ENCODE measurements around the gene ABHD3. TPM values are rescaled to one million over a fixed set of nuclear protein-coding genes. Genes with fewer than 3 reads are reported as not detected.
A peak's percentile ranks its signal among the peaks of the same experiment; 100 is the strongest.

ABHD3 gene
- total and polyA plus RNA-seq, 2 experiments from 2014 or later, result 2.3 to 4.6 TPM

DNA sequence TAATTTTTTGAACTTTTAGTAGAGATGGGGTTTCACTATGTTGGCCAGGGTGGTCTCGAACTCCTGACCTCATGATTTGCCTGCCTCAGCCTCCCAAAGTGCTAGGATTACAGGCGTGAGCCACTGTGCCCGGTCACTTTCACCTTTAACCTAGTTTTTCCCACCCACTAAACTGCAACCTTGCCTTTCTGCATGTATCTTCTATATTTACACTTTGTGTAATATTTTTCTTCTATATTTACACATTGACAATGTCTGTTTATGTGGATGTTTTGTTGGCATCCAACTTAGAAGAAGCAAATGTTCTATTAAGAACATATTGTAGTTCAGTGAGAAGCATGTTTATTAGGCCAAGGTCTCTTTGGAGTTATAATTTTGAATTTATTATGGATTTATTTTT lies 65.8 kb downstream of the ABHD3 start:
- Histone ChIP-seq H3K36me3 (ENCODE audit: low read depth) (no peaks in the 10 kb centered on the region; the same call in 1 of the 2 replicates), H2AFZ (no peak overlapping the region), H3K79me2 (ENCODE audit: insufficient read depth) (no peaks in the 10 kb centered on the region), H3K9ac (no peak overlapping the region), H3K9me3 (ENCODE audit: low read depth) (no peaks in the 10 kb centered on the region), H3K27me3 (replicated peaks; ENCODE audit: insufficient read depth) (no peaks in the 10 kb centered on the region), H3K27ac (no peak overlapping the region), H3F3A (ENCODE audit: insufficient read depth) (no peaks in the 10 kb centered on the region), H3K4me3 (no peak overlapping the region), H3K4me2 (ENCODE audit: unreplicated experiment) (no peak overlapping the region), H3K9me2 (ENCODE audit: insufficient read depth) (no peaks in the 10 kb centered on the region), H4K20me1 (ENCODE audit: insufficient read depth) (no peaks in the 10 kb centered on the region), H3K4me1 (ENCODE audit: insufficient read depth) (no peaks in the 10 kb centered on the region)
- TF ChIP-seq EZH2phosphoT487 (IDR thresholded peaks at IDR 0.05; ENCODE audit: insufficient read depth, low read depth) (no peak), EZH2 (IDR thresholded peaks at IDR 0.05; ENCODE audit: insufficient read depth, poor library complexity, severe bottlenecking) (no peak)
- no peak for DNase-seq
- in situ Hi-C loops (cut with MboI), result no loop called here
- 96 to 98% methylated on average over 3 of the region's 3 CpGs for WGBS, 2 experiments (ENCODE audit: low coverage in 1 of 2, low lambda C conversion rate in 2 of 2, missing lambda C conversion rate in 2 of 2)

DNA sequence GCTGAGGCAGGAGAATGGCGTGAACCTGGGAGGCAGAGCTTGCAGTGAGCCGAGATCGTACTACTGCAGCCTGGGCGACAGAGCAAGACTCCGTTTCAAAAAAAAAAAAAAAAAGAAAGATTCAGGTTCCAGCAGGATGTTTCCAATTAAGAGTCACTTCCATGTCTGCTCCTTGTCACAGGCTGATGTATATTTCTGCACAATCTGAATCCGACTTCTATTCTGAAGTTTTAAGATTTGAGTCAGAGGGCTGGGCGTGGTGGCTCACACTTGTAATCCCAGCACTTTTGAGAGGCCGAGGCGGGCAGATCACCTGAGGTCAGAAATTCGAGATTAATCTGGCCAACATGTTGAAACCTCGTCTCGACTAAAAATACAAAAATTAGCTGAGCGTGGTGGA lies 67.8 kb downstream of the ABHD3 start:
- no peaks in the 10 kb centered on the region for H3K9me3 ChIP-seq (ENCODE audit: low read depth)
- H3K27ac ChIP-seq, result no peak overlapping the region
- H2AFZ ChIP-seq, result no peak overlapping the region
- TF ChIP-seq EZH2 (IDR thresholded peaks at IDR 0.05; ENCODE audit: insufficient read depth, poor library complexity, severe bottlenecking) (no peak), EZH2phosphoT487 (IDR thresholded peaks at IDR 0.05; ENCODE audit: insufficient read depth, low read depth) (no peak)
- H3K79me2 ChIP-seq (ENCODE audit: insufficient read depth), result no peaks in the 10 kb centered on the region
- no peak overlapping the region for H3K4me3 ChIP-seq
- no peaks in the 10 kb centered on the region for H4K20me1 ChIP-seq (ENCODE audit: insufficient read depth)
- no peaks in the 10 kb centered on the region for H3K4me1 ChIP-seq (ENCODE audit: insufficient read depth)
- in situ Hi-C loops (cut with MboI), result no loop called here
- H3F3A ChIP-seq (ENCODE audit: insufficient read depth), result peaks cover 3% of the 10 kb centered on the region; the same call in 1 of the 2 replicates
- DNase-seq, result peak; percentile 17
- no peak overlapping the region for H3K9ac ChIP-seq
- no peak overlapping the region for H3K4me2 ChIP-seq (ENCODE audit: unreplicated experiment)
- no peaks in the 10 kb centered on the region for H3K27me3 ChIP-seq (replicated peaks; ENCODE audit: insufficient read depth)
- H3K9me2 ChIP-seq (ENCODE audit: insufficient read depth), result no peaks in the 10 kb centered on the region
- WGBS, 2 experiments (ENCODE audit: low coverage in 1 of 2, low lambda C conversion rate in 2 of 2, missing lambda C conversion rate in 2 of 2), result 66 to 67% methylated on average over 13 of the region's 13 CpGs
- no peaks in the 10 kb centered on the region; the same call in none of the 2 replicates for H3K36me3 ChIP-seq (ENCODE audit: low read depth)

DNA sequence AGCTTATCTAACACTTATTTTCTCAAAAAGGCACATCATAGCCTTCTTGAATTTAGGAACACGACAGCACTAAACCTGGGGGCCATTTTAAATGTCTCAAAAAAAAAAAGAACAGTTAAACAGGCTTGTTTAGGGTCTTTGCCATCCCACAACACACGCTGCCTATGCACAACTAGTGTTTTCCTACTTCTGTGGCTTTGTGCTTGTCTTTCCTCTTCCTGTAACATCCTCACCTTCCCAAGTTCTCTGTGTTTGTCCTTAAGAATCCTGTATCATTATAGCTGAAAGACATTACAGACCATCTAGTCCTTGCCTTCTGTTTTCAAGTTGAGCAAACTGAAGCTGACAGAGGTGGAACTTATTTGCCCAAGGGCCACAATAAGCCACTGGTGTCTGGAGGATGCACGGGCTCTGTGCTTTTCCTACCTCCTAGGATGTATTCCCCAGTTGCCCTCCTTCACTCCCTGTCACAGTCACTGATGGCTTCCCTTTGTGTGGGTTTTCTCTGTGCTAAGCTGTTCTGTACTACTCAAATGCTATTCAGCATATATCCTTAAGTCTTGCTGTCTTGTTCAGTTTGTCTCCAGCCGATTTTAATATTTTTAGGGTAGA lies 69.9 kb downstream of the ABHD3 start:
- 61 to 70% methylated on average over 4 of the region's 4 CpGs for WGBS, 2 experiments (ENCODE audit: low coverage in 1 of 2, low lambda C conversion rate in 2 of 2, missing lambda C conversion rate in 2 of 2)
- no peaks in the 10 kb centered on the region for H3K9me2 ChIP-seq (ENCODE audit: insufficient read depth)
- TF ChIP-seq EZH2phosphoT487 (IDR thresholded peaks at IDR 0.05; ENCODE audit: insufficient read depth, low read depth) (no peak), EZH2 (IDR thresholded peaks at IDR 0.05; ENCODE audit: insufficient read depth, poor library complexity, severe bottlenecking) (no peak)
- no peak overlapping the region for H2AFZ ChIP-seq
- no peak overlapping the region for H3K9ac ChIP-seq
- no peaks in the 10 kb centered on the region for H3K9me3 ChIP-seq (ENCODE audit: low read depth)
- H3K27me3 ChIP-seq (replicated peaks; ENCODE audit: insufficient read depth), result no peaks in the 10 kb centered on the region
- H4K20me1 ChIP-seq (ENCODE audit: insufficient read depth), result no peaks in the 10 kb centered on the region
- peaks cover 3% of the 10 kb centered on the region; the same call in 1 of the 2 replicates for H3F3A ChIP-seq (ENCODE audit: insufficient read depth)
- H3K36me3 ChIP-seq (ENCODE audit: low read depth), result peaks cover 8% of the 10 kb centered on the region
- no peak for DNase-seq
- 0 out of 2 replicates have a peak, but pooled peaks cover 4% of the 10 kb centered on the region for H3K79me2 ChIP-seq (ENCODE audit: insufficient read depth)
- no peaks in the 10 kb centered on the region for H3K4me1 ChIP-seq (ENCODE audit: insufficient read depth)
- H3K27ac ChIP-seq, result no peak overlapping the region
- in situ Hi-C loops (cut with MboI), result no loop called here
- no peak overlapping the region for H3K4me2 ChIP-seq (ENCODE audit: unreplicated experiment)
- H3K4me3 ChIP-seq, result no peak overlapping the region

DNA sequence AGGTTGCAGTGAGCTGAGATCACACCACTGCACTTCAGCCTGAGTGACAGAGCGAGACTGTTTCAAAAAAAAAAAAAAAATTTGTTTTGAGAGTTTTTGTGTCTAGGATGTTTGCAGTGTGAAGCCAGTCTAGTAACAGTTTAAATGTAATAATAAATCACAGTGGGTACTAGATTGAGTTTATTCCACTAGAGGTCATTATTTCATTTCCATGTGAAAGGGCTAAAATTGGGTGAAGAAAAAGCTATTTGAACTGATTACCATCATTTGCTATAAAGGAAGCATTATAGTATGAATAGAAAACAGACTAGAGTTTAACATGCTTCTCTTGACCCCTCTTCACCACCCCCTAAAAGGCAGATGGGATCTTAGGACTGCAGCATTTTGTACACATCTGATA lies 72.2 kb downstream of the ABHD3 start:
- no peak for TF ChIP-seq EZH2 (IDR thresholded peaks at IDR 0.05; ENCODE audit: insufficient read depth, poor library complexity, severe bottlenecking)
- no peak for TF ChIP-seq EZH2phosphoT487 (IDR thresholded peaks at IDR 0.05; ENCODE audit: insufficient read depth, low read depth)
- H3K9me3 ChIP-seq (ENCODE audit: low read depth), result no peaks in the 10 kb centered on the region
- no peak overlapping the region for H3K9ac ChIP-seq
- no peak overlapping the region for H2AFZ ChIP-seq
- peaks cover 28% of the 10 kb centered on the region for H3K36me3 ChIP-seq (ENCODE audit: low read depth)
- peaks cover 3% of the 10 kb centered on the region; the same call in 1 of the 2 replicates for H3F3A ChIP-seq (ENCODE audit: insufficient read depth)
- H3K79me2 ChIP-seq (ENCODE audit: insufficient read depth), result peaks cover 15% of the 10 kb centered on the region
- no peak overlapping the region for H3K4me3 ChIP-seq
- WGBS, 2 experiments (ENCODE audit: low coverage in 1 of 2, low lambda C conversion rate in 2 of 2, missing lambda C conversion rate in 2 of 2), result 100% methylated on average over 1 of the region's 1 CpG
- no peak overlapping the region for H3K27ac ChIP-seq
- no peaks in the 10 kb centered on the region for H3K9me2 ChIP-seq (ENCODE audit: insufficient read depth)
- no peaks in the 10 kb centered on the region for H4K20me1 ChIP-seq (ENCODE audit: insufficient read depth)
- H3K4me1 ChIP-seq (ENCODE audit: insufficient read depth), result no peaks in the 10 kb centered on the region
- in situ Hi-C loops (cut with MboI), result no loop called here
- no peaks in the 10 kb centered on the region for H3K27me3 ChIP-seq (replicated peaks; ENCODE audit: insufficient read depth)
- no peak for DNase-seq
- H3K4me2 ChIP-seq (ENCODE audit: unreplicated experiment), result no peak overlapping the region
